Liver (tissue), 3 donors: ENCODE measurements around the gene PARVB.

Source experiments
- REST ChIP-seq: IDR thresholded peaks from 2 replicates; pipeline ENCODE4 v1.6.1; 2016; ENCODE audit warnings: antibody characterized with exemption, mild to moderate bottlenecking
- RXRA ChIP-seq, 2 donors: IDR thresholded peaks; 2 replicates each; pipeline ENCODE4 v1.6.1; 2017 to 2018; ENCODE audit warnings: antibody characterized with exemption in 2 of 2, mild to moderate bottlenecking in 1 of 2
- TF ChIP-seq, protein P1 (sequence below): fragments of 150-350 bp; IDR thresholded peaks from 2 replicates; pipeline ENCODE4 v1.5.1; 2017; ENCODE audit warnings: improper control_type of control experiment, low read depth, low read length; ENCODE audit not compliant: missing input control
- donor health status: healthy.
- donor health status: healthy.

- TF ChIP-seq, protein P1, sequence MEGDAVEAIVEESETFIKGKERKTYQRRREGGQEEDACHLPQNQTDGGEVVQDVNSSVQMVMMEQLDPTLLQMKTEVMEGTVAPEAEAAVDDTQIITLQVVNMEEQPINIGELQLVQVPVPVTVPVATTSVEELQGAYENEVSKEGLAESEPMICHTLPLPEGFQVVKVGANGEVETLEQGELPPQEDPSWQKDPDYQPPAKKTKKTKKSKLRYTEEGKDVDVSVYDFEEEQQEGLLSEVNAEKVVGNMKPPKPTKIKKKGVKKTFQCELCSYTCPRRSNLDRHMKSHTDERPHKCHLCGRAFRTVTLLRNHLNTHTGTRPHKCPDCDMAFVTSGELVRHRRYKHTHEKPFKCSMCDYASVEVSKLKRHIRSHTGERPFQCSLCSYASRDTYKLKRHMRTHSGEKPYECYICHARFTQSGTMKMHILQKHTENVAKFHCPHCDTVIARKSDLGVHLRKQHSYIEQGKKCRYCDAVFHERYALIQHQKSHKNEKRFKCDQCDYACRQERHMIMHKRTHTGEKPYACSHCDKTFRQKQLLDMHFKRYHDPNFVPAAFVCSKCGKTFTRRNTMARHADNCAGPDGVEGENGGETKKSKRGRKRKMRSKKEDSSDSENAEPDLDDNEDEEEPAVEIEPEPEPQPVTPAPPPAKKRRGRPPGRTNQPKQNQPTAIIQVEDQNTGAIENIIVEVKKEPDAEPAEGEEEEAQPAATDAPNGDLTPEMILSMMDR, result no peak
- no peak for TF ChIP-seq RXRA (IDR thresholded peaks at IDR 0.05)
- no peak for TF ChIP-seq REST
Measured at GRCh38 chr22:44118645-44119315, 94.7 kb downstream of the PARVB start.
